ENCODE results near the gene CRISPLD2. TPM values are rescaled to one million over a fixed set of nuclear protein-coding genes. Genes with fewer than 3 reads are reported as not detected.

CRISPLD2 gene
- total and polyA plus RNA-seq, 9 of the 15 experiments (the other 6 are each of a cell fraction or from before 2014, with no cell fraction given) = 0.03 to 0.24 (median 0.04) TPM; not detected in 4

GRCh38 chr16:84806890-84807258 is 12.9 kb upstream of the CRISPLD2 start:
- Histone ChIP-seq H3K36me3 (ENCODE audit: control insufficient read depth, insufficient read depth, low read length) (no peaks in the 10 kb centered on the region), H2AFZ (ENCODE audit: low read depth, low read length) (peak overlapping the region; percentile 91), H3K27ac (ENCODE audit: extremely low read depth, low read depth, low read length) (peak overlapping the region; percentile 40; the same call in 1 of the 3 replicates), H3K4me1 (replicated peaks in 1 of 2; ENCODE audit: control insufficient read depth in 2 of 2, insufficient read depth in 2 of 2, low read length in 2 of 2) (peaks cover 7 to 8% of the 10 kb centered on the region in 2 experiments; a peak in 4 of 5 replicates), H3K4me3 (peak overlapping the region; percentile 24; the same call in 1 of the 2 replicates), H3K4me2 (ENCODE audit: insufficient read depth, low read length) (peak overlapping the region; percentile 67), H3K79me2 (ENCODE audit: control insufficient read depth, insufficient read depth, low read length) (no peaks in the 10 kb centered on the region), H4K20me1 (replicated peaks; ENCODE audit: control insufficient read depth, insufficient read depth, low read length) (no peaks in the 10 kb centered on the region), H3K9ac (ENCODE audit: insufficient read depth in 1 of 2, low read depth in 2 of 2, low read length in 2 of 2) (peak overlapping the region; percentile 12 to 74; a peak in 3 of 4 replicates), H3K9me3 (replicated peaks; ENCODE audit: control insufficient read depth, insufficient read depth, low read depth, low read length) (no peaks in the 10 kb centered on the region), H3K9me1 (ENCODE audit: control insufficient read depth, insufficient read depth, low read length) (no peaks in the 10 kb centered on the region), H3K27me3 (ENCODE audit: control insufficient read depth in 2 of 2, insufficient read depth in 2 of 2, low read length in 2 of 2) (peaks cover 14 to 33% of the 10 kb centered on the region in 2 experiments)
- WGBS (ENCODE audit: insufficient coverage, low coverage, missing lambda C conversion rate) = 33% methylated on average over 10 of the region's 10 CpGs
- BruUV-seq (replicated peaks) = no TSS peak
- ATAC-seq (no peak; the same call in 2 of the 3 replicates), FAIRE-seq (no peak), DNase-seq (ENCODE audit: extremely low read depth in 1 of 4, low spot score in 3 of 4) (no peak)
- CTCF ChIA-PET (ENCODE audit: low intra/inter-chr PET ratio) = no interaction called here
- intact Hi-C loops (cut with micrococcal nuclease) (no loop called here), in situ Hi-C loops (cut with MboI) (no loop called here)
- TF ChIP-seq ZBTB33 (CRISPR knock-in tag; IDR thresholded peaks at IDR 0.05) (peak; percentile 24; the same call in 1 of the 2 replicates), NRF1 (conservative IDR thresholded peaks at IDR 0.05 in 1 of 2, IDR thresholded peaks at IDR 0.05 in 1 of 2) (0 out of 4 replicates have a peak, but pooled peaks of 1 of the 2 experiments have one; percentile 8), KLF13 (tag; IDR thresholded peaks at IDR 0.05; ENCODE audit: borderline replicate concordance, low read depth) (0 out of 2 replicates have a peak, but pooled peaks have one; percentile 10), RBM39 (optimal IDR thresholded peaks at IDR 0.05; ENCODE audit: low read depth, low read length) (no peak), MYNN (IDR thresholded peaks at IDR 0.05) (0 out of 2 replicates have a peak, but pooled peaks have one; percentile 3), MYNN (CRISPR knock-in tag; IDR thresholded peaks at IDR 0.05) (no peak), CHD2 (IDR thresholded peaks at IDR 0.05; ENCODE audit: low read depth, low read length) (no peak)
- TF ChIP-seq, protein P1, sequence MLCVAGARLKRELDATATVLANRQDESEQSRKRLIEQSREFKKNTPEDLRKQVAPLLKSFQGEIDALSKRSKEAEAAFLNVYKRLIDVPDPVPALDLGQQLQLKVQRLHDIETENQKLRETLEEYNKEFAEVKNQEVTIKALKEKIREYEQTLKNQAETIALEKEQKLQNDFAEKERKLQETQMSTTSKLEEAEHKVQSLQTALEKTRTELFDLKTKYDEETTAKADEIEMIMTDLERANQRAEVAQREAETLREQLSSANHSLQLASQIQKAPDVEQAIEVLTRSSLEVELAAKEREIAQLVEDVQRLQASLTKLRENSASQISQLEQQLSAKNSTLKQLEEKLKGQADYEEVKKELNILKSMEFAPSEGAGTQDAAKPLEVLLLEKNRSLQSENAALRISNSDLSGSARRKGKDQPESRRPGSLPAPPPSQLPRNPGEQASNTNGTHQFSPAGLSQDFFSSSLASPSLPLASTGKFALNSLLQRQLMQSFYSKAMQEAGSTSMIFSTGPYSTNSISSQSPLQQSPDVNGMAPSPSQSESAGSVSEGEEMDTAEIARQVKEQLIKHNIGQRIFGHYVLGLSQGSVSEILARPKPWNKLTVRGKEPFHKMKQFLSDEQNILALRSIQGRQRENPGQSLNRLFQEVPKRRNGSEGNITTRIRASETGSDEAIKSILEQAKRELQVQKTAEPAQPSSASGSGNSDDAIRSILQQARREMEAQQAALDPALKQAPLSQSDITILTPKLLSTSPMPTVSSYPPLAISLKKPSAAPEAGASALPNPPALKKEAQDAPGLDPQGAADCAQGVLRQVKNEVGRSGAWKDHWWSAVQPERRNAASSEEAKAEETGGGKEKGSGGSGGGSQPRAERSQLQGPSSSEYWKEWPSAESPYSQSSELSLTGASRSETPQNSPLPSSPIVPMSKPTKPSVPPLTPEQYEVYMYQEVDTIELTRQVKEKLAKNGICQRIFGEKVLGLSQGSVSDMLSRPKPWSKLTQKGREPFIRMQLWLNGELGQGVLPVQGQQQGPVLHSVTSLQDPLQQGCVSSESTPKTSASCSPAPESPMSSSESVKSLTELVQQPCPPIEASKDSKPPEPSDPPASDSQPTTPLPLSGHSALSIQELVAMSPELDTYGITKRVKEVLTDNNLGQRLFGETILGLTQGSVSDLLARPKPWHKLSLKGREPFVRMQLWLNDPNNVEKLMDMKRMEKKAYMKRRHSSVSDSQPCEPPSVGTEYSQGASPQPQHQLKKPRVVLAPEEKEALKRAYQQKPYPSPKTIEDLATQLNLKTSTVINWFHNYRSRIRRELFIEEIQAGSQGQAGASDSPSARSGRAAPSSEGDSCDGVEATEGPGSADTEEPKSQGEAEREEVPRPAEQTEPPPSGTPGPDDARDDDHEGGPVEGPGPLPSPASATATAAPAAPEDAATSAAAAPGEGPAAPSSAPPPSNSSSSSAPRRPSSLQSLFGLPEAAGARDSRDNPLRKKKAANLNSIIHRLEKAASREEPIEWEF (CRISPR knock-in tag; IDR thresholded peaks at IDR 0.05) = no peak
- POLR2A ChIA-PET = interaction anchor here (1.1 kb wide), 2 partner anchors 10 to 13 kb away, joined by 3 to 4 read pairs; partner anchors contain the start of gene CRISPLD2
